NCI-H2171 treated with DMSO at 0.1 percent for 48 hours (cell line): ENCODE data around the gene ACAD9.

Experiments
- DNase-seq: peaks from one replicate; lab custom pipeline; 2025; lab: John Stamatoyannopoulos, UW

ACAD9 gene

GRCh38 chr3:128895843-128896697 is 16.6 kb downstream of the ACAD9 start:
- no peak for DNase-seq

GRCh38 chr3:128902426-128902825 is 23.0 kb downstream of the ACAD9 start:
- DNase-seq = no peak

DNA sequence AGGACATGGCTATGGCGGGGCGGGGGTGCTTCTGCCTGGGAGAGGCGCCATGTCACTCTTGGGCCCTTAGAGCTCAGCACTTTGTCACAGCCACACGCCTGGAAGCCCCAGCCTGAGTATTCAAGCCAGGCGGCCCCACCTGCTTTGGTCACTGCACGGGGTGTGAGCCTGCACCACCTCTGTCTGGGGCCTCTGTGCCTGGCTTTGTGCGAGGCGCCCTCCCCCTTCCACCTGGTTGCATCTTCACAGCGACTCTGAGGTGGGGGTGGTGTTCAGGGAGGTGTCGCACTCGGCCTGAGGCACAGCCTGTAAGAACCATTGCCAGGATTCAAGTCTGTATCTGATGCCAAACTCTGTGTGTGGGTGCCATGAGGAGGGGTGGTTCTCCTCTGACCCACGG is 24.1 kb downstream of the ACAD9 start:
- no peak for DNase-seq

- DNase-seq = no peak
Observed at GRCh38 chr3:128906031-128906803, 26.8 kb downstream of the ACAD9 start.

GRCh38 chr3:128906804-128907525 is 27.5 kb downstream of the ACAD9 start:
- no peak for DNase-seq

GRCh38 chr3:128907706-128908445 is 28.5 kb downstream of the ACAD9 start:
- DNase-seq = no peak

GRCh38 chr3:128908951-128909350 is 29.5 kb downstream of the ACAD9 start:
- no peak for DNase-seq

GRCh38 chr3:128910006-128910405 is 30.6 kb downstream of the ACAD9 start:
- DNase-seq = no peak

DNA sequence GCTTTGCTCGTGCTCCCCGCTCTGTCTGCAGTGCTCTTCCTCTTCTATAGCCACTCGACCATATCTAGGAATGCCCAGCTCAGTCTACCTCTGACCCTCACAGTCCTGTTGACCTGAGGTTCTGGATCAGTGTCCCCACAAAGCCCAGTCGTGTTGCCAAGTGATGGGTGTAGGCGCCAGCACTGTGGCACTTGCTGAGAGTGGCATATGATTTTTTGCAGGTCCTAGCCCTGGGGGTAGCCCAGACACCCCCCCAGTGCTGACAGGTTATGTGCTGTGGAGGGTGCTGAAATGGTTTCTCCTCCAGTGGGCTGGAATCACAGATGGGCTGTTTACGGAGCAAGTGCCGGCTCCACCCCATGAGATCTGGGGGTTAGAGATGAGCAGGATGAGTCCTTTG is 32.5 kb downstream of the ACAD9 start:
- DNase-seq = no peak

DNA sequence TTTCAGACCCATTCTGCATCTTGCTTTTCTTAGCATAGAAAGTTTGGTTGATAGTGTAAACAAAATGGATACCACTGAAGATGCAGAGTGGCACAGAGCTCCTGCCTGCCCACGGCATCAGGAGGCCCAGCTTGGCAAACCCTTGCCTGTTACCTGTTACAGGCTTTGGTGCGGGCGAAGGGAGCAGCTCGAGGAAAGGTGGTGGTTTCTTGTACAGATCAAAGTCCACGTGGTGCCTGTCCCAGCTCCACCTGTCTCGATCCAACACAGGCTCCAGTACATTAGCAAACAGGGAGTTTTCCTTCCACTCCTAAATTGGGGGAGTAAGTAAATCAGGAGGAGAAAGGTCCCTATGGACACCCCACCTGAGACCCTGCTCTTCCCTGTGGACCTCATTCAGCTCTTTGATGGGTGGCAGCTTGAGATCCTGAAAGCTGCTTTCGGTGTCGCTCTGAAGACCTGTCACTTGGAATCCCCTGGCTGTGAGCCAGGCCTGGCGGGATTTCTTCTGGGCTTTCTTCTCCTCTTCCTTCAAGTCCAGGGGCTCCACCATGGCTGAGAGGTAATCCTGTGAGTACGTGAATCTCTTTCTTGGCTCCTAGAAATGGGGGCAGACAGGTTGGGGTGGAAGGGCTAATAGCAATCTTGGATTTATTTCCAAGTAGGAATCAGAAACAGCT is 35.7 kb downstream of the ACAD9 start:
- DNase-seq = no peak

DNA sequence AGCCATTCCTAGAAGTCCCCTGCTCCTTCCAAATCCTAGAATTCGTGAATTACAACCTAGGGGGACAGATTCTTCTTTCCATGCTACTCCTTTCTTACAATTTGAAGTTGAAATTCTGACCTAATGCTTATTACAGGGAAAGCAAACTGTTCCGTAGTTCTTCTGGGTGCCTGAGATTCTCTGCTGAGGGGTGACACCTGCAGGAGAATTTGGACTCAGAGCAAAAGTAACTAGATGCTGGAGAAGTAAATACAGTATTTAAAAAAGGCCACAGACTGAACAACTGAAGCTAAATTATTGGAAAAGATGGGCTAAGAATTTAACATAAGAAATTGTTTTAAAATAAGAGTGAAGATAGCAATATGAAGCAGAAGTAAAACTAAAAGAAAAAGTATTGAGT is 37.9 kb downstream of the ACAD9 start:
- peak; percentile 10 for DNase-seq

GRCh38 chr3:128919988-128920387 is 40.6 kb downstream of the ACAD9 start:
- no peak for DNase-seq

GRCh38 chr3:128922804-128923459 is 43.5 kb downstream of the ACAD9 start:
- no peak for DNase-seq

DNA sequence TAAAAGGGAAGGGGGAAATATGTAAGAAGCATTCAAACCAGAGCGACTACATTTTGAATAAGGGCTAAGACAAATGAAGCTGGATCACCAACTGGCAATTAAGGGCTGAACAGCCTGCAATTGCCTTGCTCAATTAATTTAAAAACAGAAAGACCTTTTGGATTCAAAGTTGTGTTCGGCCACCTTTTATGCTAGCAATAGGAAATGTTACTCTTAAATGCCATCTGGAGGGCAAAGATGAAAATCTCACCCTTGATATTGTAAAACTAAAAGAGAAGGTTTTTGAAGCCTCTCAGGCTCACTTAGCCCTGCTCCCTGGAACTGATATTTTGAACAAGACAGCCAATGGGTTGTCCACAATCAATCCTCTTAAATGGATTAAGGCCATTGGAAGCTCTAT is 44.2 kb downstream of the ACAD9 start:
- DNase-seq = no peak

GRCh38 chr3:128923986-128924385 is 44.6 kb downstream of the ACAD9 start:
- DNase-seq = peak; percentile 42

DNA sequence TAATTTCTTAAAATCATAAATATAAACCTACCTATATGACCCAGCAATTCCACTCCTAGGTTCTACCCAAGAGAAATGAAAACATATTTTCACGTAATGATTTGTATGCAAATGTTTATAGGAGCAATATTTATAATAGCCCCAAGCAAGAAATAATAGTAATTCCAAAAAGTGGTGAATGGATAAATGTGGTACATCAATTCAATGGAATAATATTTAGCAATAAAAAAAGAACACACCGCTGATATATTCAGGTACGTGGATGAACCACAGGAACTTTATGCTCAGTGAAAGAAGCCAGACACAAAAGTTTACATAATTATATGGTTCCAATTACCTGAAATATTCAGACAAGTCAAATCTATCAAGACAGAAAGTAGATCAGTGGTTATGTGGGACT is 49.9 kb downstream of the ACAD9 start:
- no peak for DNase-seq

GRCh38 chr3:128931046-128931445 is 51.6 kb downstream of the ACAD9 start:
- no peak for DNase-seq

DNA sequence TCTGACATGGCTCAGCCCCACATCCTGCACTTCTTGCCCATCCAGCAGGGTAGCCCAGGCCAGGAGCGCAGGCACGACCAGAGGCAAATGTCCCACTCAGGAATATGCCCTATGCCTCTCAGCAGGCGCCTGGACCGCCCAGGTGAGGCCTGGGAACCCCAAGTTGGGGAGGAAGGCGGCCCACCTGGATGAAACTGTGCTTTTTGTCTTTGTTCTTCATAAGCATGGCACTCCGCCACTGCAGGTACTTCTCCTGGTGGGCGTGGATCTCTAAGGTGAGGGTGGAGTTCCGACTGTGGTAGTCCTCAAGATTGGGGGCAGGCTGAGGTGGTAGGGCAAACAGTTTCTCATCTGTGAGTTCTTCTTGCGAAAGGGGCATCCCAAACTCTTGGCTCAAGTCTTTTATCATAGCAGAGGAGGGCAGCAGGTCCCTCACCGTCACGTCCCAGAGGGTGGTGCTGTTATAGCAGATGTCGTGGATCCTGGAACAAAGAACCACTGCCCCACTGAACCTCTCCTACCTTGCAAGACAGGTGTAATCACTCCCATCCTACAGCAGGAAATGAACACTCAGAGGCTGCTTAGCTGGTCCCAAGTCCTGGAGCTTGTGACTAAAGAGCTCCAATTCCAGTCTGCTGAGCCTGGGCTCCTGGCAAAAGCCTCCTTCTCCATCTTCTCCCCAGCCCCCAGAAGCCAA is 53.2 kb downstream of the ACAD9 start:
- no peak for DNase-seq

GRCh38 chr3:128933213-128933921 is 53.9 kb downstream of the ACAD9 start:
- DNase-seq = no peak

GRCh38 chr3:128933922-128934253 is 54.5 kb downstream of the ACAD9 start:
- no peak for DNase-seq
